OCI-LY1 (cell line): Measurements from ENCODE around the gene BTBD9.

Experiments
- H2AFZ ChIP-seq: fragments of 200-600 bp; sonication (generic), shearing (Covaris generic); 2 replicates; pipeline ENCODE4 v1.6.0; 2014; ENCODE audit warnings: antibody characterized with exemption, mild to moderate bottlenecking, low read length
- H3F3A ChIP-seq: fragments of 200-600 bp; sonication (generic), shearing (Covaris generic); 2 replicates; pipeline ENCODE4 v1.6.0; 2014; ENCODE audit warnings: mild to moderate bottlenecking, antibody characterized with exemption, low read length, moderate library complexity; ENCODE audit not compliant: insufficient read depth
- H3K27ac ChIP-seq: fragments of 200-600 bp; sonication (generic); 2 replicates; pipeline ENCODE4 v1.5.1; 2014; ENCODE audit warnings: low read length, mixed run types, mild to moderate bottlenecking, low read depth; ENCODE audit not compliant: poor library complexity, severe bottlenecking
- H3K27me3 ChIP-seq: fragments of 200-600 bp; sonication (generic); 2 replicates; pipeline ENCODE4 v1.6.0; 2014; ENCODE audit warnings: antibody characterized with exemption, mild to moderate bottlenecking, low read length, moderate library complexity; ENCODE audit not compliant: insufficient read depth
- H3K36me3 ChIP-seq: fragments of 200-600 bp; sonication (generic); 2 replicates; pipeline ENCODE4 v1.6.1; 2014; ENCODE audit warnings: mild to moderate bottlenecking, antibody characterized with exemption, low read length, moderate library complexity, mixed read lengths; ENCODE audit not compliant: insufficient read depth
- H3K4me1 ChIP-seq: fragments of 200-600 bp; sonication (generic); 2 replicates; pipeline ENCODE4 v1.5.1; 2014; ENCODE audit warnings: mild to moderate bottlenecking, low read length, moderate library complexity; ENCODE audit not compliant: insufficient read depth, severe bottlenecking
- H3K4me2 ChIP-seq: fragments of 200-600 bp; sonication (generic), shearing (Covaris generic); 2 replicates; pipeline ENCODE4 v1.6.1; 2014; ENCODE audit warnings: low read length
- H3K4me3 ChIP-seq: fragments of 200-600 bp; sonication (generic); 2 replicates; pipeline ENCODE4 v1.5.1; 2014; ENCODE audit warnings: low read length, low read depth, mild to moderate bottlenecking, mixed read lengths; ENCODE audit not compliant: poor library complexity, severe bottlenecking
- H3K79me2 ChIP-seq: fragments of 200-600 bp; shearing (Covaris generic); 2 replicates; pipeline ENCODE4 v1.6.1; 2016; ENCODE audit warnings: mixed run types, low read length, mixed read lengths; ENCODE audit not compliant: insufficient read depth
- H3K9ac ChIP-seq: fragments of 200-600 bp; sonication (generic), shearing (Covaris generic); 2 replicates; pipeline ENCODE4 v1.6.1; 2014; ENCODE audit warnings: mild to moderate bottlenecking, low read length, mixed read lengths
- H3K9me2 ChIP-seq: fragments of 200-600 bp; sonication (generic), shearing (Covaris generic); 2 replicates; pipeline ENCODE4 v1.6.1; 2014; ENCODE audit warnings: low read depth, mild to moderate bottlenecking, low read length, mixed read lengths
- H3K9me3 ChIP-seq: fragments of 200-600 bp; shearing (Covaris generic); 2 replicates; pipeline ENCODE4 v1.6.1; 2014; ENCODE audit warnings: low read length, mixed read lengths
- H4K20me1 ChIP-seq: fragments of 200-600 bp; sonication (generic), shearing (Covaris generic); 2 replicates; pipeline ENCODE4 v1.6.0; 2016; ENCODE audit warnings: mild to moderate bottlenecking, low read length; ENCODE audit not compliant: insufficient read depth
- CTCF ChIP-seq: fragments of 200-600 bp; sonication (generic), shearing (Covaris generic); IDR thresholded peaks from 2 replicates; pipeline ENCODE4 v1.5.1; 2017; ENCODE audit warnings: mild to moderate bottlenecking, antibody characterized with exemption, low read length, moderate library complexity, mixed read lengths
- EZH2 ChIP-seq: fragments of 200-600 bp; sonication (generic), shearing (Covaris generic); IDR thresholded peaks from 2 replicates; pipeline ENCODE4 v1.8.0; 2017; ENCODE audit warnings: borderline replicate concordance, mixed run types, mild to moderate bottlenecking, antibody characterized with exemption, low read length, moderate library complexity, mixed read lengths

Gene BTBD9

GRCh38 chr6:38187811-38188590, 451.7 kb downstream of the BTBD9 start:
- Histone ChIP-seq H4K20me1 (no peaks in the 10 kb centered on the region), H3F3A (no peaks in the 10 kb centered on the region), H3K79me2 (no peaks in the 10 kb centered on the region), H3K9me2 (no peaks in the 10 kb centered on the region), H3K4me2 (no peak overlapping the region), H3K9ac (no peak overlapping the region), H2AFZ (no peak overlapping the region), H3K27ac (no peak overlapping the region), H3K4me1 (no peaks in the 10 kb centered on the region), H3K9me3 (no peaks in the 10 kb centered on the region), H3K36me3 (no peaks in the 10 kb centered on the region), H3K27me3 (0 out of 2 replicates have a peak, but pooled peaks cover 4% of the 10 kb centered on the region), H3K4me3 (no peak overlapping the region)
- no peak for TF ChIP-seq EZH2
- TF ChIP-seq CTCF, result no peak

GRCh38 chr6:38187325-38187724, 452.4 kb downstream of the BTBD9 start:
- no peak overlapping the region for H3K9ac ChIP-seq
- H3K4me1 ChIP-seq, result no peaks in the 10 kb centered on the region
- H3K4me3 ChIP-seq, result no peak overlapping the region
- H3K27ac ChIP-seq, result no peak overlapping the region
- H3K9me3 ChIP-seq, result no peaks in the 10 kb centered on the region
- no peaks in the 10 kb centered on the region for H3F3A ChIP-seq
- H3K36me3 ChIP-seq, result no peaks in the 10 kb centered on the region
- TF ChIP-seq EZH2 (no peak), CTCF (no peak)
- H3K9me2 ChIP-seq, result no peaks in the 10 kb centered on the region
- no peak overlapping the region for H2AFZ ChIP-seq
- no peaks in the 10 kb centered on the region for H3K79me2 ChIP-seq
- H3K4me2 ChIP-seq, result no peak overlapping the region
- H4K20me1 ChIP-seq, result no peaks in the 10 kb centered on the region
- 0 out of 2 replicates have a peak, but pooled peaks cover 4% of the 10 kb centered on the region for H3K27me3 ChIP-seq

- no peak for TF ChIP-seq EZH2
- Histone ChIP-seq H3K9me3 (no peaks in the 10 kb centered on the region), H3K27me3 (0 out of 2 replicates have a peak, but pooled peaks cover 4% of the 10 kb centered on the region), H3K9me2 (no peaks in the 10 kb centered on the region), H3K36me3 (no peaks in the 10 kb centered on the region), H3K79me2 (no peaks in the 10 kb centered on the region), H3K4me2 (no peak overlapping the region), H3K4me1 (no peaks in the 10 kb centered on the region), H3F3A (no peaks in the 10 kb centered on the region), H4K20me1 (no peaks in the 10 kb centered on the region), H3K4me3 (no peak overlapping the region), H3K9ac (no peak overlapping the region), H2AFZ (no peak overlapping the region), H3K27ac (no peak overlapping the region)
Measured at GRCh38 chr6:38185752-38186151, 454.0 kb downstream of the BTBD9 start.
